ENCODE data around the gene DYNC2H1. TPM values are rescaled to one million over a fixed set of nuclear protein-coding genes. Genes with fewer than 3 reads are reported as not detected.
"Not testable (repeated sequence)": the region's sequence is repeated elsewhere in the genome, so short reads cannot be mapped to it uniquely, and the experiment has no call there.

The DYNC2H1 gene
- total RNA-seq, 1 donor from 2014 or later = 61.1 TPM

DNA sequence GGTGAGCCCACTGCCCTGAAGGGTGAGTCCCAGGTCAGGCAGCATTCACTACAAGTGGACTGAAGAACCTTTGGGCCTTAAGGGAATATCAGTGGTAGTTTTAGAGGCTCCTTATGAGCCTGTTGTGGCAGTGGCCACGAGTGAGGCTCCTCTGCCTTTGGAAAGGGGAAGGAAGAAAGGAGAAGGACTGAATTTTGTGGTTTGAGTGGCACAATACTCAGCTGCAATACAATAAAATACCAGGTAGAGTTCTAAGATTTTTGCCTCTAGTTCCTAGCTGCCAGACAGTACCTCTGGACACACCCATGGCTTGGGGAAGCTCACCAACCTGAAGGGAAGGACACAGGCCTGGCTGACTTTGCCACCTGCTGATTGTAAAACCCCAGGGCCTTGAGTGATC lies 260.9 kb downstream of the DYNC2H1 start:
- Histone ChIP-seq H3K27me3 (no peaks in the 10 kb centered on the region), H3K4me2 (no peak overlapping the region), H3K79me2 (ENCODE audit: low read depth) (no peaks in the 10 kb centered on the region), H3K9ac (no peak overlapping the region), H3K27ac (no peak overlapping the region), H2AFZ (replicated peaks) (no peak overlapping the region), H3K4me1 (no peaks in the 10 kb centered on the region), H3F3A (ENCODE audit: low read depth) (no peaks in the 10 kb centered on the region), H3K4me3 (no peak overlapping the region), H3K9me3 (ENCODE audit: low read depth) (no peaks in the 10 kb centered on the region), H4K20me1 (ENCODE audit: low read depth) (no peaks in the 10 kb centered on the region), H3K36me3 (no peaks in the 10 kb centered on the region)
- TF ChIP-seq EZH2phosphoT487 (IDR thresholded peaks at IDR 0.05) (no peak), EZH2 (IDR thresholded peaks at IDR 0.05) (no peak)
- TF ChIP-seq, protein P1, sequence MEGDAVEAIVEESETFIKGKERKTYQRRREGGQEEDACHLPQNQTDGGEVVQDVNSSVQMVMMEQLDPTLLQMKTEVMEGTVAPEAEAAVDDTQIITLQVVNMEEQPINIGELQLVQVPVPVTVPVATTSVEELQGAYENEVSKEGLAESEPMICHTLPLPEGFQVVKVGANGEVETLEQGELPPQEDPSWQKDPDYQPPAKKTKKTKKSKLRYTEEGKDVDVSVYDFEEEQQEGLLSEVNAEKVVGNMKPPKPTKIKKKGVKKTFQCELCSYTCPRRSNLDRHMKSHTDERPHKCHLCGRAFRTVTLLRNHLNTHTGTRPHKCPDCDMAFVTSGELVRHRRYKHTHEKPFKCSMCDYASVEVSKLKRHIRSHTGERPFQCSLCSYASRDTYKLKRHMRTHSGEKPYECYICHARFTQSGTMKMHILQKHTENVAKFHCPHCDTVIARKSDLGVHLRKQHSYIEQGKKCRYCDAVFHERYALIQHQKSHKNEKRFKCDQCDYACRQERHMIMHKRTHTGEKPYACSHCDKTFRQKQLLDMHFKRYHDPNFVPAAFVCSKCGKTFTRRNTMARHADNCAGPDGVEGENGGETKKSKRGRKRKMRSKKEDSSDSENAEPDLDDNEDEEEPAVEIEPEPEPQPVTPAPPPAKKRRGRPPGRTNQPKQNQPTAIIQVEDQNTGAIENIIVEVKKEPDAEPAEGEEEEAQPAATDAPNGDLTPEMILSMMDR (IDR thresholded peaks at IDR 0.05) = no peak
- Mint-ChIP-seq H3K4me3 (no peak overlapping the region), H3K36me3 (peaks cover 35% of the 10 kb centered on the region), H3K4me1 (no peaks in the 10 kb centered on the region), H3K27me3 (ENCODE audit: insufficient read depth, low read depth) (no peaks in the 10 kb centered on the region), H3K9me3 (peaks cover 23% of the 10 kb centered on the region), H3K27ac (no peak overlapping the region)
- DNase-seq (ENCODE audit: low spot score) = no peak

DNA sequence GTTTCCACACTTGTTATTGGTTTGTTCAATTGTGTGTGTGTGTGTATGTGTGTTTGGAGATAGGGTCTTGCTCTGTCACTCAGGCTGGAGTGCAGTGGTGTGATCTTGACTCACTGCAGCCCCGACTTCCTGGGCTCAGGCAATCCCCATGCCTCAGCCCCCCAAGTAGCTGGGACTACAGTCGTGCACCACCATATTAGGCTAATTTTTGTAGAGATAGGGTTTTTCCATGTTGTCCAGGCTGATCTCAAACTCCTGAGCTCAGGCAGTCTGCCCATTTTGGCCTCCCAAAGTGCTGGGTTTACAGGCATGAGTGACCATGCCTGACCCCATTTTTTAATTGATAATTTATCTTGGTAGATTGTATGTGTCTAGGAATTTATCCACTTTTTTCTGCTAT lies 263.7 kb downstream of the DYNC2H1 start:
- H3K4me2 ChIP-seq = no peak overlapping the region
- no peaks in the 10 kb centered on the region for H3K27me3 ChIP-seq
- H3K36me3 Mint-ChIP-seq = peaks cover 42% of the 10 kb centered on the region
- no peak overlapping the region for H3K4me3 Mint-ChIP-seq
- no peak overlapping the region for H3K4me3 ChIP-seq
- TF ChIP-seq, protein P1 (IDR thresholded peaks at IDR 0.05) = no peak
- TF ChIP-seq EZH2 (IDR thresholded peaks at IDR 0.05) = no peak
- no peak for TF ChIP-seq EZH2phosphoT487 (IDR thresholded peaks at IDR 0.05)
- no peak overlapping the region for H2AFZ ChIP-seq (replicated peaks)
- no peaks in the 10 kb centered on the region for H3F3A ChIP-seq (ENCODE audit: low read depth)
- H3K79me2 ChIP-seq (ENCODE audit: low read depth) = no peaks in the 10 kb centered on the region
- H3K9me3 ChIP-seq (ENCODE audit: low read depth) = no peaks in the 10 kb centered on the region
- no peaks in the 10 kb centered on the region for H3K27me3 Mint-ChIP-seq (ENCODE audit: insufficient read depth, low read depth)
- no peak for DNase-seq (ENCODE audit: low spot score)
- no peaks in the 10 kb centered on the region for H3K4me1 Mint-ChIP-seq
- peaks cover 32% of the 10 kb centered on the region for H3K9me3 Mint-ChIP-seq
- no peaks in the 10 kb centered on the region for H4K20me1 ChIP-seq (ENCODE audit: low read depth)
- no peak overlapping the region for H3K9ac ChIP-seq
- no peaks in the 10 kb centered on the region for H3K36me3 ChIP-seq
- H3K27ac Mint-ChIP-seq = no peak overlapping the region
- no peaks in the 10 kb centered on the region for H3K4me1 ChIP-seq
- no peak overlapping the region for H3K27ac ChIP-seq

DNA sequence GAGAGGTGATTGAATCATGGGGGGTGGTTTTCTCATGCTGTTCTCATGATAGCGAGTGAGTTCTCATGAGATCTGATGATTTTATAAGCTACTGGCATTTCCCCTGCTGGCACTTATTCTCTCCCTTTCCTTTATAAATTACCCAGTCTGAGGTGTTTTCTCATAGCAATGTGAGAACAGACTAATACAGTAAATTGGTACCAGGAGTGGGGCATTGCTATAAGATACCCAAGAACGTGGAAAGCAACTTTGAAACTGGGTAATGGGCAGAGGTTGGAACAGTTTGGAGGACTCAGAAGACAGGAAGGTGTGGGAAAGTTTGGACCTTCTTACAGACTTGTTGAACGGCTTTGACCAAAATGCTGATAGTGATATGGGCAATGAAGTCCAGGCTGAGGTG lies 265.0 kb downstream of the DYNC2H1 start:
- H3K36me3 ChIP-seq; H3K4me3 Mint-ChIP-seq; H3K4me1 ChIP-seq; H3K27ac Mint-ChIP-seq; H3F3A ChIP-seq (ENCODE audit: low read depth); H4K20me1 ChIP-seq (ENCODE audit: low read depth); H3K4me3 ChIP-seq; H3K9me3 ChIP-seq (ENCODE audit: low read depth); H3K79me2 ChIP-seq (ENCODE audit: low read depth); H3K9ac ChIP-seq; H3K27ac ChIP-seq; H3K27me3 ChIP-seq; H3K4me1 Mint-ChIP-seq; H2AFZ ChIP-seq (replicated peaks); DNase-seq (ENCODE audit: low spot score); H3K27me3 Mint-ChIP-seq (ENCODE audit: insufficient read depth, low read depth); H3K4me2 ChIP-seq: not testable (repeated sequence)
- Mint-ChIP-seq H3K36me3 (peaks cover 41% of the 10 kb centered on the region), H3K9me3 (peaks cover 32% of the 10 kb centered on the region)

DNA sequence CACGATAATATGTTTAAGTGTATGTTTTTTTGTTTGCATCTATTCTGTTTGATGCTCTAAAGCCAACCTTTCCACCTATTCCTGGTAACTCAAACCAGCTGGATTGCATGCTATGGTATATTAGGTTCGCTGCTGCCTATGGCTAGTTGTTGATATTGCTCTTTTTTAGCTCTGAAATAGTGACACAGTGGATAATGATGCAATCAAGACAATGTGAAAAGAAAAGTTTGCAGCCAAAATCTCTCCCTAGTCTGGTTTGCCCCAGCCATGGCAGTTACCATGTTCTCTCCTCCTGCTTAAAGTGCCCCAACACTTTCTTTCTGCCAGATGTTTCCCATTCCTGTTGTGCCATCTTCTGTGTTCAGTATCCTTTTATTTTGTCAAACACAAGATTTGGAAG lies 269.7 kb downstream of the DYNC2H1 start:
- H4K20me1 ChIP-seq (ENCODE audit: low read depth) = no peaks in the 10 kb centered on the region
- no peak overlapping the region for H3K27ac Mint-ChIP-seq
- peaks cover 17% of the 10 kb centered on the region for H3K9me3 Mint-ChIP-seq

More for the DNA sequence above, 269.7 kb downstream of the DYNC2H1 start:
- Histone ChIP-seq H3K9ac (no peak overlapping the region), H3K27ac (no peak overlapping the region), H2AFZ (replicated peaks) (no peak overlapping the region), H3K4me3 (no peak overlapping the region), H3K36me3 (no peaks in the 10 kb centered on the region), H3K27me3 (no peaks in the 10 kb centered on the region), H3K4me2 (no peak overlapping the region), H3K4me1 (no peaks in the 10 kb centered on the region), H3F3A (ENCODE audit: low read depth) (no peaks in the 10 kb centered on the region), H3K9me3 (ENCODE audit: low read depth) (no peaks in the 10 kb centered on the region), H3K79me2 (ENCODE audit: low read depth) (no peaks in the 10 kb centered on the region)
- no peaks in the 10 kb centered on the region for H3K27me3 Mint-ChIP-seq (ENCODE audit: insufficient read depth, low read depth)
- TF ChIP-seq EZH2 (IDR thresholded peaks at IDR 0.05) = no peak
- TF ChIP-seq, protein P1 (IDR thresholded peaks at IDR 0.05) = no peak
- TF ChIP-seq EZH2phosphoT487 (IDR thresholded peaks at IDR 0.05) = no peak
- H3K4me3 Mint-ChIP-seq = no peak overlapping the region
- H3K4me1 Mint-ChIP-seq = peaks cover 7% of the 10 kb centered on the region
- DNase-seq (ENCODE audit: low spot score) = no peak
- H3K36me3 Mint-ChIP-seq = peaks cover 15% of the 10 kb centered on the region
